Uterus (tissue), 2 donors: ENCODE measurements around the gene SPNS2.

Experiments used
- POLR2A ChIP-seq, 2 donors: fragments of 450-650 bp; IDR thresholded peaks; one replicate each; pipeline ENCODE4 v1.6.1; 2016; ENCODE audit warnings: antibody characterized with exemption in 2 of 2, mild to moderate bottlenecking in 1 of 2, moderate library complexity in 1 of 2
- TF ChIP-seq, protein P1 (sequence below), 4 experiments: fragments of 200-600 bp in 2 of 4; fragments of 450-650 bp in 2 of 4; sonication (generic) in 2 of 4; IDR thresholded peaks; one replicate each; pipeline ENCODE4 v1.5.1; 2016 to 2019; ENCODE audit warnings: antibody characterized with exemption in 4 of 4, mild to moderate bottlenecking in 2 of 4, moderate library complexity in 1 of 4

- TF ChIP-seq, protein P1, sequence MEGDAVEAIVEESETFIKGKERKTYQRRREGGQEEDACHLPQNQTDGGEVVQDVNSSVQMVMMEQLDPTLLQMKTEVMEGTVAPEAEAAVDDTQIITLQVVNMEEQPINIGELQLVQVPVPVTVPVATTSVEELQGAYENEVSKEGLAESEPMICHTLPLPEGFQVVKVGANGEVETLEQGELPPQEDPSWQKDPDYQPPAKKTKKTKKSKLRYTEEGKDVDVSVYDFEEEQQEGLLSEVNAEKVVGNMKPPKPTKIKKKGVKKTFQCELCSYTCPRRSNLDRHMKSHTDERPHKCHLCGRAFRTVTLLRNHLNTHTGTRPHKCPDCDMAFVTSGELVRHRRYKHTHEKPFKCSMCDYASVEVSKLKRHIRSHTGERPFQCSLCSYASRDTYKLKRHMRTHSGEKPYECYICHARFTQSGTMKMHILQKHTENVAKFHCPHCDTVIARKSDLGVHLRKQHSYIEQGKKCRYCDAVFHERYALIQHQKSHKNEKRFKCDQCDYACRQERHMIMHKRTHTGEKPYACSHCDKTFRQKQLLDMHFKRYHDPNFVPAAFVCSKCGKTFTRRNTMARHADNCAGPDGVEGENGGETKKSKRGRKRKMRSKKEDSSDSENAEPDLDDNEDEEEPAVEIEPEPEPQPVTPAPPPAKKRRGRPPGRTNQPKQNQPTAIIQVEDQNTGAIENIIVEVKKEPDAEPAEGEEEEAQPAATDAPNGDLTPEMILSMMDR (IDR thresholded peaks at IDR 0.05) = no peak
- TF ChIP-seq POLR2A (IDR thresholded peaks at IDR 0.05) = no peak
Observed at GRCh38 chr17:4544135-4544950, 45.7 kb downstream of the SPNS2 start.
